ENCODE measurements around the gene GPAM. TPM values are rescaled to one million over a fixed set of nuclear protein-coding genes. Genes with fewer than 3 reads are reported as not detected.

The GPAM gene
- total RNA-seq, 2 donors from 2014 or later, result 18.5 to 21.3 TPM

DNA sequence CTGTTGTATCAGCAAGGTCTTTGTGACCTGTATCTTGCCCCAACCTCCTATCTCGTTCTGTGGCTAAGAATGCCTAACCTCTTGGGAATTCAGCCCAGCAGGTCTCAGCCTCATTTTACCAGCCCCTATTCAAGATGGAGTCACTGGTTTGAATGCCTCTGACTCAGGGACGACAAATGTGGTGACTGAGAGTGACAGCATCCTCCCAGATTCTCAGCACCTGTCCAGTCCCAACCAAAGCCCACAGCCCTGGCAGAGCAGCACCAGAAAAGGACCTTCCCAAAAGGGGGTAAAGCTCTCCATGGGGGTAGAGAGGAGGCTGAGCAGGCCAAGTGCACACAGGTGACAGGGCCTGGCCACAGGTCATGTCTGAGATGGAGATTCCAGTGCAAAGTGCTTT, 35.4 kb upstream of the GPAM start:
- Mint-ChIP-seq H3K4me3 (no peak overlapping the region), H3K27me3 (ENCODE audit: insufficient read depth) (no peaks in the 10 kb centered on the region), H3K9me3 (peaks cover 15% of the 10 kb centered on the region), H3K27ac (no peak overlapping the region), H3K4me1 (peaks cover 10% of the 10 kb centered on the region), H3K36me3 (ENCODE audit: low read depth) (no peaks in the 10 kb centered on the region)
- no peak overlapping the region for H3K27ac ChIP-seq (ENCODE audit: low read depth, low read length)
- WGBS, 2 experiments (ENCODE audit: insufficient coverage in 1 of 2, insufficient read length in 1 of 2), result 67 to 96% methylated on average over 1 to 2 of the region's 2 CpGs
- TF ChIP-seq, protein P1, sequence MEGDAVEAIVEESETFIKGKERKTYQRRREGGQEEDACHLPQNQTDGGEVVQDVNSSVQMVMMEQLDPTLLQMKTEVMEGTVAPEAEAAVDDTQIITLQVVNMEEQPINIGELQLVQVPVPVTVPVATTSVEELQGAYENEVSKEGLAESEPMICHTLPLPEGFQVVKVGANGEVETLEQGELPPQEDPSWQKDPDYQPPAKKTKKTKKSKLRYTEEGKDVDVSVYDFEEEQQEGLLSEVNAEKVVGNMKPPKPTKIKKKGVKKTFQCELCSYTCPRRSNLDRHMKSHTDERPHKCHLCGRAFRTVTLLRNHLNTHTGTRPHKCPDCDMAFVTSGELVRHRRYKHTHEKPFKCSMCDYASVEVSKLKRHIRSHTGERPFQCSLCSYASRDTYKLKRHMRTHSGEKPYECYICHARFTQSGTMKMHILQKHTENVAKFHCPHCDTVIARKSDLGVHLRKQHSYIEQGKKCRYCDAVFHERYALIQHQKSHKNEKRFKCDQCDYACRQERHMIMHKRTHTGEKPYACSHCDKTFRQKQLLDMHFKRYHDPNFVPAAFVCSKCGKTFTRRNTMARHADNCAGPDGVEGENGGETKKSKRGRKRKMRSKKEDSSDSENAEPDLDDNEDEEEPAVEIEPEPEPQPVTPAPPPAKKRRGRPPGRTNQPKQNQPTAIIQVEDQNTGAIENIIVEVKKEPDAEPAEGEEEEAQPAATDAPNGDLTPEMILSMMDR (conservative IDR thresholded peaks at IDR 0.05), result no peak
- H3K4me1 ChIP-seq (ENCODE audit: control insufficient read depth, insufficient read depth, low read length), result no peaks in the 10 kb centered on the region
- H3K27me3 ChIP-seq (ENCODE audit: control insufficient read depth, insufficient read depth, low read length, poor library complexity, severe bottlenecking), result no peaks in the 10 kb centered on the region
- H3K36me3 ChIP-seq (ENCODE audit: control insufficient read depth, insufficient read depth, low read length), result no peaks in the 10 kb centered on the region
- H3K9me3 ChIP-seq (ENCODE audit: control insufficient read depth, low read length), result peaks cover 13% of the 10 kb centered on the region
- DNase-seq, result no peak
- H3K4me3 ChIP-seq (ENCODE audit: low read length), result no peak overlapping the region
- H3K9ac ChIP-seq (ENCODE audit: extremely low read depth, low read length, poor library complexity, severe bottlenecking), result no peak overlapping the region

DNA sequence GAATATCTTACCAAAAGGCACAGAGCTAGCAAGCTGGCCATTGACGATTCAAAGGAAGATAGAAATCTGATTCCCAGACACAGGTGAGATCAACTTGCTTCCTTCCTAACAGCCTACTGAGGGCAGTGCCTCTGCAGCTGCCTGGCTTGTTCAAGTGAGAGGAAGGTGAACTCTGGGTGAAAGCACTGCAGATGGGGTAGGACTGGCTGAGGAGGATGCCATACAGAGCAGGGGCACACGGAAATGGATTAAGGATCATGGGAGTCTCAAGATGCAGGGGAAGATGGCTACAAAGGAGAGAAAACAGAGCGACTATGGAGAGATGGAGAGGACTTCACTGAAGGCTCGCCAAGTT, 34.4 kb upstream of the GPAM start:
- H3K4me1 ChIP-seq (ENCODE audit: control insufficient read depth, insufficient read depth, low read length), result no peaks in the 10 kb centered on the region
- no peak for DNase-seq
- no peak overlapping the region for H3K27ac ChIP-seq (ENCODE audit: low read depth, low read length)
- H3K9me3 Mint-ChIP-seq, result peaks cover 15% of the 10 kb centered on the region
- TF ChIP-seq, protein P1 (conservative IDR thresholded peaks at IDR 0.05), result no peak
- H3K36me3 ChIP-seq (ENCODE audit: control insufficient read depth, insufficient read depth, low read length), result no peaks in the 10 kb centered on the region
- H3K27me3 Mint-ChIP-seq (ENCODE audit: insufficient read depth), result no peaks in the 10 kb centered on the region
- H3K27ac Mint-ChIP-seq, result no peak overlapping the region
- H3K4me3 Mint-ChIP-seq, result no peak overlapping the region
- peaks cover 13% of the 10 kb centered on the region for H3K9me3 ChIP-seq (ENCODE audit: control insufficient read depth, low read length)
- 83 to 88% methylated on average over 4 of the region's 4 CpGs for WGBS, 2 experiments (ENCODE audit: insufficient coverage in 1 of 2, insufficient read length in 1 of 2)
- no peaks in the 10 kb centered on the region for H3K36me3 Mint-ChIP-seq (ENCODE audit: low read depth)
- H3K27me3 ChIP-seq (ENCODE audit: control insufficient read depth, insufficient read depth, low read length, poor library complexity, severe bottlenecking), result no peaks in the 10 kb centered on the region
- peaks cover 14% of the 10 kb centered on the region for H3K4me1 Mint-ChIP-seq
- H3K4me3 ChIP-seq (ENCODE audit: low read length), result no peak overlapping the region
- H3K9ac ChIP-seq (ENCODE audit: extremely low read depth, low read length, poor library complexity, severe bottlenecking), result no peak overlapping the region

DNA sequence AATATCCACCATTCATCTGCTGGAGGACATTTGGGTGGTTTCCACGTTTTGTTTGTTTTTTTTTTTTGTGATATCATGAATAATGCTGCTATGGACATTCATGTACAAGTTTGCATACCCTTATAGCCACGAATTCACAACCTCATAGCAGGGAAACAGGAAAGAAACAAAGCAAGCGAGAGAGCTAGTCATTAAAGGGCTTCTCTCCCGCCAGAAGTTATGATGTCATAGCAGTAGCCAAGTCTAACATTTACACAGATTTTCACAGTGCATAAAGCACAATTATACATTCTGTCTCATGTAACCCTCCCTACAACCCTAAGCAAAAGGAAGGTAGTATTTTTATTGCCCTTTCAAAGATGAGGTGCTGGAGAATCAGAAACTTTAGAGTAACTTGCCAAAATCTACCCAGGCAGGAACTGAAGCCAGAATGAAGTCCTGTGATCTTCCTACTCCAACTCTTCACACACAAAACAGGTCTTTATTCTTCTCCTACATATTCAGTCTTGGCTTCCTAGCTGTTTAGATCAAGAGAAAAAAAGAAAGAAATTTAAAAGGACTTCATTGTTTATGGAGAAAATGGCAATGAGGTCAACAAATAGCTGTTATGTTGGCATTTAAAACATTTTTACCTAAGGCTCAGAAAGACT, 33.9 kb upstream of the GPAM start:
- Mint-ChIP-seq H3K4me1 (peaks cover 14% of the 10 kb centered on the region), H3K36me3 (ENCODE audit: low read depth) (no peaks in the 10 kb centered on the region), H3K27ac (no peak overlapping the region), H3K27me3 (ENCODE audit: insufficient read depth) (no peaks in the 10 kb centered on the region), H3K9me3 (peaks cover 15% of the 10 kb centered on the region), H3K4me3 (no peak overlapping the region)
- TF ChIP-seq, protein P1 (conservative IDR thresholded peaks at IDR 0.05), result no peak
- no peak overlapping the region for H3K9ac ChIP-seq (ENCODE audit: extremely low read depth, low read length, poor library complexity, severe bottlenecking)
- no peaks in the 10 kb centered on the region for H3K27me3 ChIP-seq (ENCODE audit: control insufficient read depth, insufficient read depth, low read length, poor library complexity, severe bottlenecking)
- H3K36me3 ChIP-seq (ENCODE audit: control insufficient read depth, insufficient read depth, low read length), result no peaks in the 10 kb centered on the region
- no peak overlapping the region for H3K4me3 ChIP-seq (ENCODE audit: low read length)
- H3K4me1 ChIP-seq (ENCODE audit: control insufficient read depth, insufficient read depth, low read length), result no peaks in the 10 kb centered on the region
- H3K9me3 ChIP-seq (ENCODE audit: control insufficient read depth, low read length), result peaks cover 13% of the 10 kb centered on the region
- no peak for DNase-seq
- no peak overlapping the region for H3K27ac ChIP-seq (ENCODE audit: low read depth, low read length)
- 88 to 90% methylated on average over 2 to 4 of the region's 4 CpGs for WGBS, 2 experiments (ENCODE audit: insufficient coverage in 1 of 2, insufficient read length in 1 of 2)

Measured in endodermal cell (in vitro differentiated cells).